Esophagus muscularis mucosa (tissue), 4 donors: Measurements from ENCODE around the gene HOOK1. TPM values are rescaled to one million over a fixed set of nuclear protein-coding genes. Genes with fewer than 3 reads are reported as not detected.
A peak's percentile ranks its signal among the peaks of the same experiment; 100 is the strongest.

Source experiments
- DNase-seq: peaks from one replicate; pipeline ENCODE4 v3.0.0-alpha.2; 2017; ENCODE audit errors: extremely low spot score
- H3K27ac ChIP-seq, 4 donors: fragments of 200-600 bp; sonication (generic); replicated peaks in 1 of 4; 1 replicate in 3 of 4; 2 replicates in 1 of 4; pipeline ENCODE4 v1.5.1; 2016 to 2019; ENCODE audit warnings: mild to moderate bottlenecking in 1 of 4
- H3K27me3 ChIP-seq, 4 donors: fragments of 200-600 bp; sonication (generic); one replicate each; pipeline versions ENCODE4 v1.5.1 to v1.6.0; 2016 to 2019
- H3K36me3 ChIP-seq, 4 donors: fragments of 200-600 bp; sonication (generic); one replicate each; pipeline ENCODE4 v1.5.1; 2016 to 2019
- H3K4me1 ChIP-seq, 4 donors: fragments of 200-600 bp; sonication (generic); one replicate each; pipeline ENCODE4 v1.5.1; 2016 to 2019
- H3K4me3 ChIP-seq, 4 donors: fragments of 200-600 bp; sonication (generic); 1 replicate in 2 of 4; 2 replicates in 2 of 4; pipeline ENCODE4 v1.5.1; 2016 to 2019; ENCODE audit warnings: mild to moderate bottlenecking in 4 of 4, moderate library complexity in 1 of 4
- H3K9me3 ChIP-seq, 4 donors: fragments of 200-600 bp; sonication (generic); 1 replicate in 3 of 4; 2 replicates in 1 of 4; pipeline ENCODE4 v1.5.1; 2016 to 2019
- EP300 ChIP-seq: sonication (generic); formaldehyde crosslinking; IDR thresholded peaks from one replicate; pipeline ENCODE4 v1.6.1; 2017; ENCODE audit warnings: antibody characterized with exemption
- POLR2A ChIP-seq: fragments of 450-650 bp; IDR thresholded peaks from one replicate; pipeline ENCODE4 v1.6.1; 2017; ENCODE audit warnings: antibody characterized with exemption, moderate library complexity, mild to moderate bottlenecking, low read depth
- POLR2AphosphoS5 ChIP-seq, 2 donors: sonication (generic); formaldehyde crosslinking; IDR thresholded peaks; one replicate each; pipeline ENCODE4 v1.6.1; 2017; ENCODE audit warnings: antibody characterized with exemption in 2 of 2
- WGBS: methylation state at CpG from one replicate; pipeline ENCODE4 v1.1.5; 2018; 5-methylcytosine and 5-hydroxymethylcytosine counted together
- intact Hi-C: fragments of 100-400 bp; cut with DNase I; formaldehyde crosslinking; loops from one replicate; pipeline ENCODE4 v1.15.1; 2023
- total RNA-seq, 4 donors: library from RNA; depleted of rRNA; stranded (reverse); fragments of >200 nt; gene quantifications; one replicate each; pipeline versions ENCODE4 v1.1.0 to v1.2.1, GENCODE V29; 2016
- TF ChIP-seq, protein P1 (sequence below), 3 experiments: fragments of 200-600 bp in 2 of 3; fragments of 450-650 bp in 1 of 3; sonication (generic) in 2 of 3; IDR thresholded peaks; one replicate each; pipeline ENCODE4 v1.5.1; 2017 to 2019; ENCODE audit warnings: antibody characterized with exemption in 3 of 3, mild to moderate bottlenecking in 2 of 3, moderate library complexity in 1 of 3

The HOOK1 gene
- total RNA-seq: under 1 TPM; under 0.01 to 0.33 (median 0.15) TPM

DNA sequence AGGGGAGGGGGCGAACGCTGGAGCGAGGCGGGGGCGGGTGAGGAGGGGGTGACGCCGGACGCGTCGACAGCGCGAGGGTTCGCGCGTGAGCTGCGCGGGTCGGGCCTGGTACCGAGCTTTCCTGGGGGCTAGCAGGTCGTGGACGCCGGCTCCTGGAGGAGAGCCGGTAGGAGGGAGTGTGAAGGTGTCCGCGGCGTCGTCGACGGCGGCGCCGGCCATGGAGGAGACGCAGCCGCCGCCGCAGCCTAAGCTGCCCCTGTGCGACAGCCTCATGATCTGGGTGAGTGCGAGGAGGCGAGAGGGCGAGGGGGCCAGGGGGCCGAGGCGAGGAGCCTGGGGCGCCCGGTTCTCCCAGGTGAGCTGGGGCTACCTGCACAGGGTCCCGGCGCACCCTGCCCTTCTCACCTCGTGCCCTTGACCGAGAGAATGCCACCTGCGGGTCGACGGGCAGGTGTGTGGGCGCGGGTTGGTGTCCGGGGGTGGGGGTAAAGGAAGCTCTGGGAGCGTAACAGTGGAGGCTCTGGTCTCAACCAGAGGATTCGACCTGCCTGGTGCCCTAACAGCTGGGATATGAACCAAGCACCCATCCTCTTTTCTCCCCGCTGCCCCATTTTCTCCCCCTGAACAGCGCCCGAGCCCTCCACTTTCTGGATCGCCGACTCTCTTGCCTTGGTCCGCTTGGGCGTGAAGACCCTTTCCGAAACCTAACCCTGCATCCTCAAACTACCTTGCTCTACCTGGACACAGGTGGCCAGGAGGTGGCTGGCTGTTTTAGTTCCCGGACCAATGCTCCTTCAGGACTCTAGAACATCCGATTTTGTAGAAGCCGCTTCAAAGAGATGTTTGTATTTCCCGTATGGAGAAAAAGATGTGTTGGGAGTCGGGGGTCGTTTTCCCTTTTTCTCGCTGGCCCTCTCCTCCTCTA is at the start of gene HOOK1:
Gene HOOK1 (plus strand): TSS at position 49 of the 925 bp plus-strand sequence. CDS start 169 bp downstream, at position 218.
- no peaks in the 10 kb centered on the region for H3K9me3 ChIP-seq
- H3K36me3 ChIP-seq: no peaks in the 10 kb centered on the region
- DNase-seq: no peak
- WGBS: 34% methylated on average over 15 of the region's 71 CpGs
- intact Hi-C loops: no loop called here
- peaks cover 8 to 55% (median 30%) of the 10 kb centered on the region in 4 donors for H3K27me3 ChIP-seq
- H3K4me1 ChIP-seq: peaks cover 16 to 19% (median 17%) of the 10 kb centered on the region in 4 donors
- H3K4me3 ChIP-seq: peak within 1 kb of the TSS; percentile 46 to 58 (median 46)
- TF ChIP-seq POLR2AphosphoS5 (IDR thresholded peaks at IDR 0.05) (no peak), EP300 (no peak), POLR2A (no peak)
- TF ChIP-seq, protein P1, sequence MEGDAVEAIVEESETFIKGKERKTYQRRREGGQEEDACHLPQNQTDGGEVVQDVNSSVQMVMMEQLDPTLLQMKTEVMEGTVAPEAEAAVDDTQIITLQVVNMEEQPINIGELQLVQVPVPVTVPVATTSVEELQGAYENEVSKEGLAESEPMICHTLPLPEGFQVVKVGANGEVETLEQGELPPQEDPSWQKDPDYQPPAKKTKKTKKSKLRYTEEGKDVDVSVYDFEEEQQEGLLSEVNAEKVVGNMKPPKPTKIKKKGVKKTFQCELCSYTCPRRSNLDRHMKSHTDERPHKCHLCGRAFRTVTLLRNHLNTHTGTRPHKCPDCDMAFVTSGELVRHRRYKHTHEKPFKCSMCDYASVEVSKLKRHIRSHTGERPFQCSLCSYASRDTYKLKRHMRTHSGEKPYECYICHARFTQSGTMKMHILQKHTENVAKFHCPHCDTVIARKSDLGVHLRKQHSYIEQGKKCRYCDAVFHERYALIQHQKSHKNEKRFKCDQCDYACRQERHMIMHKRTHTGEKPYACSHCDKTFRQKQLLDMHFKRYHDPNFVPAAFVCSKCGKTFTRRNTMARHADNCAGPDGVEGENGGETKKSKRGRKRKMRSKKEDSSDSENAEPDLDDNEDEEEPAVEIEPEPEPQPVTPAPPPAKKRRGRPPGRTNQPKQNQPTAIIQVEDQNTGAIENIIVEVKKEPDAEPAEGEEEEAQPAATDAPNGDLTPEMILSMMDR (IDR thresholded peaks at IDR 0.05): no peak
- H3K27ac ChIP-seq: no peak within 1 kb of the TSS

DNA sequence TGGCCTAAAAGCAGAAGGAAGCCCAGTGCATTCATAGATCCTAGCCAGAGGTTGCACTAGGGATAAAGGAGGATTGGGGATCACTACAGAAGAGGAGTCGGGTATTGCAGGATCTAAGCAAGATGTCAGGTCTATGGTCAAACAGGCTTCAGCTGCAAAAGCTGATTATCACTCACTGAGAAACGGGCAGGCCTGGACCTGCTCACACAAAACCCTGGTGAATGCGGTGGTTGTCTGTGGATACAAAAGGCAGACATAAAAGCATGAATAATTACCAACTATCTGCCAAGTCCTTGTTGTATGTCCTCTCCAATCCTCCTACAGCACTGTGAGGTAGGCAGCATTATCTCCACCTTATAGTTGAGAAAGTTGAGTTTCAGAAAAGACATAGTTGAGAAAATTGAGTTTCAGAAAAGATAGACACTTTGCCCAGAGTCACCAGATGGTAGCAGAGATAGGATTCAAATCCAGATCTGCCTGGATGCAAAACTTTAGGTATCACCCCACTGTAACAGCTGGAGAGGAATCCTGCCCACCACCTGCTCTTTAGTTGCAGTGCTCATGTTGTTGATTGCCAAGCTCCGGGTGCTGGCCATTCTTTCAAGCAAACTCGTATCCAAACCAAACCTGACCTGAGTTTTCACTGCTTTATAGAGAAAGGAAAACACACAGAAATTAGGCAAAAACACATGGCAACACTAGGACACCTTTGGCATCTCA is 49.6 kb upstream of the HOOK1 start:
- no peak overlapping the region for H3K4me3 ChIP-seq
- no peaks in the 10 kb centered on the region for H3K36me3 ChIP-seq
- TF ChIP-seq, protein P1 (IDR thresholded peaks at IDR 0.05): no peak
- TF ChIP-seq POLR2A (no peak), POLR2AphosphoS5 (IDR thresholded peaks at IDR 0.05) (no peak), EP300 (no peak)
- H3K4me1 ChIP-seq: no peaks in the 10 kb centered on the region
- no peak overlapping the region for H3K27ac ChIP-seq
- no peaks in the 10 kb centered on the region for H3K9me3 ChIP-seq
- DNase-seq: no peak
- intact Hi-C loops: no loop called here
- 95% methylated on average over 5 of the region's 5 CpGs for WGBS
- no peaks in the 10 kb centered on the region for H3K27me3 ChIP-seq

DNA sequence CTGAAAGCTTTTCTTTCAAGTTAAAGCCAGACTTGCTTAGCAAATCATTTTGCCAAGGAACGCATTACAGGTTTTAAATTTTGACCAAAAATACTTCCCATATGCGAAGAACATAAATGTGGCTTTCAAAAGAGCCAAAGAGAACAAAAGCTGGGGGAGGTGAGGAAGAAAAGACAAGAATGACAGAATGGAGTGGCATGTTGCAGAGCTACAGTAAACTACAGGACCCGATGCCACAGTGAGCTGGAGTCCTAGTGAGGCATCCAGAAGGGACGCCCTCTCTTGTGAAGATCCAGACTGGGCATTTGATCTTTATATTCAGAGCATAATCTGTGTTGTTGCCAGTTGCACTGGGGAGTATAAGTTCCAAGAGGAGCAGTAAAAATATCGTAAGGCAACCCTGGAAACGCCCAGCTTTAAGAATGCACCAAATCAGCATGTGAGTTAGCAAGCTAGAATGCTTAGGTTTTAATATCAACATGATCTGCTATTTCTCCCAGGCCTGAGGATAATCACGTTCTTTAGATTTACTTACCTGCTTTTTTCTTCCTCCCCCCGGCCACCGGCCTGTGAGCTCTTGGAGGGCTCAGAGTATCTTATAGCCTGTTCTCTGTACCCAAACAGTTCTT is 48.4 kb upstream of the HOOK1 start:
- no peak for DNase-seq
- intact Hi-C loops: no loop called here

DNA sequence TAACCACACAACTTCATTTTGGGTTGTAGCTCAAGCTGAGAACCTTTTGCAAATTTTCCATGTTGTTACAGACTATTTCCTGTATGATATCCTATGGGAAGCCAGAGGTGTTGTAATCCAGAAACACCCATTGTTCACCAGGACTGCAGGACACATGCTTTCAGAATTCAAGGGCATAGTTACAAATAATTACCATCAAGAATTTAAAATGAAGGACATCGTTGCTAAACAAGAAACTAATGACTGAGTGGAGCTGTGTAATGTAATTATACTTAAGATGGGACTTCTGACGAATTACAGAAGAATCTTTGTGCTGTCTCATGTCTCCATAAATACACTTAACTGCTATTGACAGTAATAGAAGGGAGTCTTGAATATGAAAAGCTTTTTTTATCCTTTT is 47.6 kb upstream of the HOOK1 start:
- H3K9me3 ChIP-seq: no peaks in the 10 kb centered on the region
- H3K4me1 ChIP-seq: no peaks in the 10 kb centered on the region
- intact Hi-C loops: no loop called here
- no peak for TF ChIP-seq POLR2AphosphoS5 (IDR thresholded peaks at IDR 0.05)
- TF ChIP-seq EP300: no peak
- no peak for TF ChIP-seq POLR2A
- TF ChIP-seq, protein P1 (IDR thresholded peaks at IDR 0.05): no peak
- 76% methylated on average over 2 of the region's 2 CpGs for WGBS
- no peaks in the 10 kb centered on the region for H3K27me3 ChIP-seq
- H3K36me3 ChIP-seq: no peaks in the 10 kb centered on the region
- no peak for DNase-seq
- no peak overlapping the region for H3K27ac ChIP-seq
- no peak overlapping the region for H3K4me3 ChIP-seq

More for the DNA sequence above, 48.4 kb upstream of the HOOK1 start:
- no peak overlapping the region for H3K4me3 ChIP-seq
- H3K4me1 ChIP-seq: no peaks in the 10 kb centered on the region
- H3K27ac ChIP-seq: no peak overlapping the region
- no peaks in the 10 kb centered on the region for H3K9me3 ChIP-seq
- WGBS: 82% methylated on average over 9 of the region's 9 CpGs
- no peaks in the 10 kb centered on the region for H3K27me3 ChIP-seq
- no peaks in the 10 kb centered on the region for H3K36me3 ChIP-seq
- TF ChIP-seq, protein P1 (IDR thresholded peaks at IDR 0.05): no peak
- TF ChIP-seq POLR2A (no peak), POLR2AphosphoS5 (IDR thresholded peaks at IDR 0.05) (no peak), EP300 (no peak)
